Endodermal cell (in vitro differentiated cells): ENCODE measurements around the gene WDR7. TPM values are rescaled to one million over a fixed set of nuclear protein-coding genes. Genes with fewer than 3 reads are reported as not detected.

Experiments used
- DNase-seq: peaks from one replicate; pipeline ENCODE4 v3.0.0-alpha.2; 2017
- H3K27ac ChIP-seq: 2 replicates; pipeline ENCODE4 v1.5.1; 2013; ENCODE audit warnings: mild to moderate bottlenecking, low read depth, low read length, moderate library complexity
- H3K27me3 ChIP-seq: 2 replicates; pipeline ENCODE4 v1.6.1; 2013; ENCODE audit warnings: mild to moderate bottlenecking, low read length, moderate library complexity; ENCODE audit not compliant: insufficient read depth, control insufficient read depth, poor library complexity, severe bottlenecking
- H3K36me3 ChIP-seq: 2 replicates; pipeline ENCODE4 v1.7.0; 2013; ENCODE audit warnings: mild to moderate bottlenecking, low read length, moderate library complexity; ENCODE audit not compliant: control insufficient read depth, insufficient read depth
- H3K4me1 ChIP-seq: one replicate; pipeline ENCODE4 v1.7.0; 2013; ENCODE audit warnings: low read length; ENCODE audit not compliant: control insufficient read depth, insufficient read depth
- H3K4me3 ChIP-seq: 2 replicates; pipeline ENCODE4 v1.5.1; 2013; ENCODE audit warnings: mild to moderate bottlenecking, low read length, moderate library complexity
- H3K9ac ChIP-seq: 2 replicates; pipeline ENCODE4 v1.6.1; 2013; ENCODE audit warnings: mild to moderate bottlenecking, low read length, moderate library complexity; ENCODE audit not compliant: poor library complexity, severe bottlenecking; ENCODE audit errors: extremely low read depth
- H3K9me3 ChIP-seq: 2 replicates; pipeline ENCODE4 v1.6.1; 2013; ENCODE audit warnings: mild to moderate bottlenecking, low read length, moderate library complexity; ENCODE audit not compliant: control insufficient read depth
- H3K27ac Mint-ChIP-seq: 2 replicates; pipeline ENCODE4 v1.8.0; 2020; ENCODE audit warnings: mixed read lengths
- H3K27me3 Mint-ChIP-seq: 2 replicates; pipeline ENCODE4 v1.8.0; 2021; ENCODE audit warnings: mild to moderate bottlenecking, mixed read lengths; ENCODE audit not compliant: insufficient read depth
- H3K36me3 Mint-ChIP-seq: 2 replicates; pipeline ENCODE4 v1.8.0; 2020; ENCODE audit warnings: low read depth, mixed read lengths
- H3K4me1 Mint-ChIP-seq: 2 replicates; pipeline ENCODE4 v1.8.0; 2020; ENCODE audit warnings: mixed read lengths
- H3K4me3 Mint-ChIP-seq: 2 replicates; pipeline ENCODE4 v1.8.0; 2020; ENCODE audit warnings: mild to moderate bottlenecking, moderate library complexity, mixed read lengths
- H3K9me3 Mint-ChIP-seq: 2 replicates; pipeline ENCODE4 v1.8.0; 2020; ENCODE audit warnings: mild to moderate bottlenecking, mixed read lengths
- CTCF ChIP-seq: fragments of 200-600 bp; sonication (generic); conservative IDR thresholded peaks from 2 replicates; pipeline ENCODE4 v1.5.0; 2021; ENCODE audit warnings: antibody characterized with exemption, mild to moderate bottlenecking
- WGBS, 2 experiments: methylation state at CpG; one replicate each; pipeline versions ENCODE4 v1.1.5 to v1.1.7; 2013; ENCODE audit warnings: missing lambda C conversion rate in 2 of 2, mixed read lengths in 1 of 2; ENCODE audit not compliant: insufficient coverage in 1 of 2, insufficient read length in 1 of 2; 5-methylcytosine and 5-hydroxymethylcytosine counted together
- total RNA-seq, 2 donors: library from RNA; stranded (reverse); fragmentation: NEBNext Ultra II Directional in 1 of 2; extraction: Animal tissue kit (Norgen Biotek cat#: 25700) in 1 of 2; gene quantifications; 2 replicates in 1 of 2; 3 replicates in 1 of 2; pipeline ENCODE4 v1.2.1, GENCODE V29; 2021

Gene WDR7
- total RNA-seq, 2 donors from 2014 or later: 17.1 to 22.5 TPM

DNA sequence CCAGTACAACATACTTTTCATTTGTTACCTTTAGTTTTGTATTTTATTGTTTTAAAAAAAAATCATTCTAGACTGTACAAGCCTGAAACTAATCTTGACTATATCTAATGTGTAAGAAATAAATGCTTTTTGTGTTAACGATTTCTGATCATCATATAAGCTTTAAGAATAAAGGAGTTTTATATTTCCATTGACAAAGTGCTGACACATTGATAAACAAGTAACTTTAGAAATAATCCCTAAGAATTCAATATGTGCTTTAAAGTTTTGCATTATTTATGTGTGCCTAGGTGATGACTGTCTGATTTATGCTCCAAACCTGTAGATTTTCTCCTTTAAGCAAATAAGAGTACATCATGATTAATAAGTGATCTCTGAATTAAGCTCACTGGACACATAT, 248.5 kb downstream of the WDR7 start:
- Histone ChIP-seq H3K4me3 (no peak overlapping the region), H3K36me3 (no peaks in the 10 kb centered on the region), H3K27ac (no peak overlapping the region), H3K9me3 (no peaks in the 10 kb centered on the region), H3K27me3 (no peaks in the 10 kb centered on the region), H3K4me1 (no peaks in the 10 kb centered on the region), H3K9ac (no peak overlapping the region)
- Mint-ChIP-seq H3K27ac (no peak overlapping the region), H3K27me3 (no peaks in the 10 kb centered on the region), H3K36me3 (no peaks in the 10 kb centered on the region), H3K4me1 (peaks cover 5% of the 10 kb centered on the region), H3K4me3 (no peak overlapping the region), H3K9me3 (no peaks in the 10 kb centered on the region)
- WGBS, 2 experiments: 100% methylated on average over 1 of the region's 1 CpG; no CpG with 5 or more reads in 1 of the 2 experiments
- TF ChIP-seq CTCF: no peak
- no peak for DNase-seq

- no peak for DNase-seq
- Mint-ChIP-seq H3K27ac (no peak overlapping the region), H3K27me3 (no peaks in the 10 kb centered on the region), H3K36me3 (no peaks in the 10 kb centered on the region), H3K4me3 (no peak overlapping the region), H3K4me1 (peaks cover 5% of the 10 kb centered on the region), H3K9me3 (no peaks in the 10 kb centered on the region)
- H3K27ac ChIP-seq: no peak overlapping the region
- H3K4me3 ChIP-seq: no peak overlapping the region
- no peak for TF ChIP-seq CTCF
- H3K27me3 ChIP-seq: no peaks in the 10 kb centered on the region
- no peak overlapping the region for H3K9ac ChIP-seq
- WGBS, 2 experiments: 90 to 93% methylated on average over 5 to 7 of the region's 7 CpGs
- H3K36me3 ChIP-seq: no peaks in the 10 kb centered on the region
- H3K9me3 ChIP-seq: no peaks in the 10 kb centered on the region
- no peaks in the 10 kb centered on the region for H3K4me1 ChIP-seq
Observed at GRCh38 chr18:56900195-56901094, 249.3 kb downstream of the WDR7 start.

- H3K4me1 Mint-ChIP-seq: peaks cover 5% of the 10 kb centered on the region
- Histone ChIP-seq H3K4me3 (no peak overlapping the region), H3K27me3 (no peaks in the 10 kb centered on the region), H3K27ac (no peak overlapping the region), H3K36me3 (no peaks in the 10 kb centered on the region), H3K4me1 (no peaks in the 10 kb centered on the region), H3K9ac (no peak overlapping the region), H3K9me3 (no peaks in the 10 kb centered on the region)
- no peaks in the 10 kb centered on the region for H3K36me3 Mint-ChIP-seq
- DNase-seq: no peak
- no peak overlapping the region for H3K4me3 Mint-ChIP-seq
- 98% methylated on average over 2 of the region's 2 CpGs; no CpG with 5 or more reads in 1 of the 2 experiments for WGBS, 2 experiments
- H3K27ac Mint-ChIP-seq: no peak overlapping the region
- TF ChIP-seq CTCF: no peak
- H3K9me3 Mint-ChIP-seq: no peaks in the 10 kb centered on the region
- H3K27me3 Mint-ChIP-seq: no peaks in the 10 kb centered on the region
Observed at GRCh38 chr18:56901919-56902318, 250.8 kb downstream of the WDR7 start.
